ENCODE data around the gene BMERB1. TPM values are rescaled to one million over a fixed set of nuclear protein-coding genes. Genes with fewer than 3 reads are reported as not detected.

Gene BMERB1
- total and polyA plus RNA-seq, 9 of the 15 experiments (the other 6 are each of a cell fraction or from before 2014, with no cell fraction given): 0.29 to 2.9 (median 0.94) TPM

DNA sequence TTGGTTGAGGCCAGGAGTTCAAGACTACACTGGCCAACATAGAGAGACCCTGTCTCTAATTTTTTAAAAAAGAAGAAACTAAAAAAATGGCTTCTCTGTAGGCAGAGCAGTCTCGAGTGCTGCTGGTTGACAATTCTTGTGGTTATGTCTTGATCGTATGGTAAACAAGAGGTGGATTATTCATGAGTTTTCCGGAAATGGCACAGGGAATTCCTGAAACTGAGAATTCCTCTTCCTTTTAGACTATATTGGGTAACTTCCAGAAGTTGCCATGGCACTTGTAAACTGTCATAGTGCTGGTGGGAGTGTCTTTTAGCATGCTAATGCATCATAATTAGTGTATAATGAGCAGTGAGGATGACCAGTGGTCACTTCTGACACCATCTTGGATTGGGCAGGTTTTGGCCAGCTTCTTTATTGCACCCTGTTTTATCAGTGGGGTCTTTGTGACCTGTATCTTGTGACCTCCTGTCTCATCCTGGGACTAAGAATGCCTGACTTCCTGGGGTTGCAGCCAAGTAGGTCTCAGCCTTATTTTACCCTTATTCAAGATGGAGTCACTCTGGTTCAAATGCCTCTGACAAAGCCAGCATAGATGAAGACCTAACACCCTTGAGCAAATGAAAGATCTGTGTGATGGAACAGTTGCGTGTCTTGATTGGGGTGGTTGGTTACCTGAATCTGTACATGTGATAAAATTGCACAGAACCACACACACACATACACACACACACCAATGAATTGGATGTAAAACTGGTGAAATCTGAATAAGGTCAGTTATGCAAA, 30.2 kb downstream of the BMERB1 start (continued):
- TF ChIP-seq, protein P1, sequence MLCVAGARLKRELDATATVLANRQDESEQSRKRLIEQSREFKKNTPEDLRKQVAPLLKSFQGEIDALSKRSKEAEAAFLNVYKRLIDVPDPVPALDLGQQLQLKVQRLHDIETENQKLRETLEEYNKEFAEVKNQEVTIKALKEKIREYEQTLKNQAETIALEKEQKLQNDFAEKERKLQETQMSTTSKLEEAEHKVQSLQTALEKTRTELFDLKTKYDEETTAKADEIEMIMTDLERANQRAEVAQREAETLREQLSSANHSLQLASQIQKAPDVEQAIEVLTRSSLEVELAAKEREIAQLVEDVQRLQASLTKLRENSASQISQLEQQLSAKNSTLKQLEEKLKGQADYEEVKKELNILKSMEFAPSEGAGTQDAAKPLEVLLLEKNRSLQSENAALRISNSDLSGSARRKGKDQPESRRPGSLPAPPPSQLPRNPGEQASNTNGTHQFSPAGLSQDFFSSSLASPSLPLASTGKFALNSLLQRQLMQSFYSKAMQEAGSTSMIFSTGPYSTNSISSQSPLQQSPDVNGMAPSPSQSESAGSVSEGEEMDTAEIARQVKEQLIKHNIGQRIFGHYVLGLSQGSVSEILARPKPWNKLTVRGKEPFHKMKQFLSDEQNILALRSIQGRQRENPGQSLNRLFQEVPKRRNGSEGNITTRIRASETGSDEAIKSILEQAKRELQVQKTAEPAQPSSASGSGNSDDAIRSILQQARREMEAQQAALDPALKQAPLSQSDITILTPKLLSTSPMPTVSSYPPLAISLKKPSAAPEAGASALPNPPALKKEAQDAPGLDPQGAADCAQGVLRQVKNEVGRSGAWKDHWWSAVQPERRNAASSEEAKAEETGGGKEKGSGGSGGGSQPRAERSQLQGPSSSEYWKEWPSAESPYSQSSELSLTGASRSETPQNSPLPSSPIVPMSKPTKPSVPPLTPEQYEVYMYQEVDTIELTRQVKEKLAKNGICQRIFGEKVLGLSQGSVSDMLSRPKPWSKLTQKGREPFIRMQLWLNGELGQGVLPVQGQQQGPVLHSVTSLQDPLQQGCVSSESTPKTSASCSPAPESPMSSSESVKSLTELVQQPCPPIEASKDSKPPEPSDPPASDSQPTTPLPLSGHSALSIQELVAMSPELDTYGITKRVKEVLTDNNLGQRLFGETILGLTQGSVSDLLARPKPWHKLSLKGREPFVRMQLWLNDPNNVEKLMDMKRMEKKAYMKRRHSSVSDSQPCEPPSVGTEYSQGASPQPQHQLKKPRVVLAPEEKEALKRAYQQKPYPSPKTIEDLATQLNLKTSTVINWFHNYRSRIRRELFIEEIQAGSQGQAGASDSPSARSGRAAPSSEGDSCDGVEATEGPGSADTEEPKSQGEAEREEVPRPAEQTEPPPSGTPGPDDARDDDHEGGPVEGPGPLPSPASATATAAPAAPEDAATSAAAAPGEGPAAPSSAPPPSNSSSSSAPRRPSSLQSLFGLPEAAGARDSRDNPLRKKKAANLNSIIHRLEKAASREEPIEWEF (CRISPR knock-in tag; IDR thresholded peaks at IDR 0.05): 0 out of 2 replicates have a peak, but pooled peaks have one; percentile 42
- TF ChIP-seq ARID2 (IDR thresholded peaks at IDR 0.05): no peak
- TF ChIP-seq PRMT5 (CRISPR knock-in tag; IDR thresholded peaks at IDR 0.05): no peak

DNA sequence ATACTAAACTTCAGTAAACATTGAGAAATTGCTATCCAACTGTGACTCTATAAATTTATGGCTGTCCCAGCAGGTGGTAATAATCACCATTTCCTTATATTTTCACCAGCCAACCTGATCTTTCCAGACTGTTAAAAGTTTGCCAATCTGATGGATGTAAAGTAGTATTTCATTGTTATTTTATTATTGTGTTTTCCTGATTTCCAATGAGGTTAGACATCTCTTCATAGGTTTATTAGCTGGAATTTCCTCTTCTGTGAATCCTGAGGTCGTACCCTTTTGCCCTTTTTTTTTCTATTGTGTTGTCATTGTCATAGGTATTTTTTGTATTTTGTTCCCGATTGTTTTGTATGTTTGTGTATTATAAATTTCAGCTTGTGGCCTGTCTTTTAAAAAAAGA, 31.7 kb downstream of the BMERB1 start:
- Histone ChIP-seq H2AFZ (ENCODE audit: low read depth, low read length) (no peak overlapping the region), H3K27ac (ENCODE audit: extremely low read depth, low read depth, low read length) (no peak overlapping the region), H3K79me2 (ENCODE audit: control insufficient read depth, insufficient read depth, low read length) (no peaks in the 10 kb centered on the region), H3K9ac (ENCODE audit: insufficient read depth in 1 of 2, low read depth in 2 of 2, low read length in 2 of 2) (no peak overlapping the region), H3K27me3 (ENCODE audit: control insufficient read depth in 2 of 2, insufficient read depth in 2 of 2, low read length in 2 of 2) (no peaks in the 10 kb centered on the region), H3K4me2 (ENCODE audit: insufficient read depth, low read length) (no peak overlapping the region), H3K4me1 (replicated peaks in 1 of 2; ENCODE audit: control insufficient read depth in 2 of 2, insufficient read depth in 2 of 2, low read length in 2 of 2) (no peaks in the 10 kb centered on the region; a peak in 1 of 5 replicates), H3K9me3 (replicated peaks; ENCODE audit: control insufficient read depth, insufficient read depth, low read depth, low read length) (no peaks in the 10 kb centered on the region; the same call in 1 of the 2 replicates), H3K4me3 (no peak overlapping the region), H4K20me1 (replicated peaks; ENCODE audit: control insufficient read depth, insufficient read depth, low read length) (no peaks in the 10 kb centered on the region), H3K36me3 (ENCODE audit: control insufficient read depth, insufficient read depth, low read length) (no peaks in the 10 kb centered on the region), H3K9me1 (ENCODE audit: control insufficient read depth, insufficient read depth, low read length) (no peaks in the 10 kb centered on the region)
- ATAC-seq (no peak), DNase-seq (ENCODE audit: extremely low read depth in 1 of 4, low spot score in 3 of 4) (no peak), FAIRE-seq (no peak)
- ChIA-PET CTCF (ENCODE audit: low intra/inter-chr PET ratio) (no interaction called here), POLR2A (interaction anchor here (1.4 to 1.5 kb wide), 2 partner anchors 11 to 23 kb away, joined by 3 to 4 read pairs; no protein-coding TSS in a partner anchor)
- TF ChIP-seq, protein P2, sequence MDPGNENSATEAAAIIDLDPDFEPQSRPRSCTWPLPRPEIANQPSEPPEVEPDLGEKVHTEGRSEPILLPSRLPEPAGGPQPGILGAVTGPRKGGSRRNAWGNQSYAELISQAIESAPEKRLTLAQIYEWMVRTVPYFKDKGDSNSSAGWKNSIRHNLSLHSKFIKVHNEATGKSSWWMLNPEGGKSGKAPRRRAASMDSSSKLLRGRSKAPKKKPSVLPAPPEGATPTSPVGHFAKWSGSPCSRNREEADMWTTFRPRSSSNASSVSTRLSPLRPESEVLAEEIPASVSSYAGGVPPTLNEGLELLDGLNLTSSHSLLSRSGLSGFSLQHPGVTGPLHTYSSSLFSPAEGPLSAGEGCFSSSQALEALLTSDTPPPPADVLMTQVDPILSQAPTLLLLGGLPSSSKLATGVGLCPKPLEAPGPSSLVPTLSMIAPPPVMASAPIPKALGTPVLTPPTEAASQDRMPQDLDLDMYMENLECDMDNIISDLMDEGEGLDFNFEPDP (CRISPR knock-in tag; IDR thresholded peaks at IDR 0.05): no peak
- no peak for TF ChIP-seq PTTG1 (tag; IDR thresholded peaks at IDR 0.05; ENCODE audit: low read depth)
- TF ChIP-seq CBFA2T2 (conservative IDR thresholded peaks at IDR 0.05): no peak
- TF ChIP-seq, protein P3, sequence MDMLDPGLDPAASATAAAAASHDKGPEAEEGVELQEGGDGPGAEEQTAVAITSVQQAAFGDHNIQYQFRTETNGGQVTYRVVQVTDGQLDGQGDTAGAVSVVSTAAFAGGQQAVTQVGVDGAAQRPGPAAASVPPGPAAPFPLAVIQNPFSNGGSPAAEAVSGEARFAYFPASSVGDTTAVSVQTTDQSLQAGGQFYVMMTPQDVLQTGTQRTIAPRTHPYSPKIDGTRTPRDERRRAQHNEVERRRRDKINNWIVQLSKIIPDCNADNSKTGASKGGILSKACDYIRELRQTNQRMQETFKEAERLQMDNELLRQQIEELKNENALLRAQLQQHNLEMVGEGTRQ (CRISPR knock-in tag; IDR thresholded peaks at IDR 0.05): no peak
- no peak for TF ChIP-seq HDAC6 (IDR thresholded peaks at IDR 0.05; ENCODE audit: low read depth, low read length)
- TF ChIP-seq ZNF384 (IDR thresholded peaks at IDR 0.05; ENCODE audit: low read depth, low read length): no peak
- no peak for TF ChIP-seq MECOM (CRISPR knock-in tag; IDR thresholded peaks at IDR 0.05)
- WGBS (ENCODE audit: insufficient coverage, low coverage, missing lambda C conversion rate): 11% methylated on average over 2 of the region's 2 CpGs
- intact Hi-C loops (cut with micrococcal nuclease): no loop called here
- BruUV-seq (replicated peaks): no TSS peak
- in situ Hi-C loops (cut with MboI): no loop called here

Measured in K562 (cell line).